Measurements from ENCODE around the gene CDC42BPB.

Gene CDC42BPB

DNA sequence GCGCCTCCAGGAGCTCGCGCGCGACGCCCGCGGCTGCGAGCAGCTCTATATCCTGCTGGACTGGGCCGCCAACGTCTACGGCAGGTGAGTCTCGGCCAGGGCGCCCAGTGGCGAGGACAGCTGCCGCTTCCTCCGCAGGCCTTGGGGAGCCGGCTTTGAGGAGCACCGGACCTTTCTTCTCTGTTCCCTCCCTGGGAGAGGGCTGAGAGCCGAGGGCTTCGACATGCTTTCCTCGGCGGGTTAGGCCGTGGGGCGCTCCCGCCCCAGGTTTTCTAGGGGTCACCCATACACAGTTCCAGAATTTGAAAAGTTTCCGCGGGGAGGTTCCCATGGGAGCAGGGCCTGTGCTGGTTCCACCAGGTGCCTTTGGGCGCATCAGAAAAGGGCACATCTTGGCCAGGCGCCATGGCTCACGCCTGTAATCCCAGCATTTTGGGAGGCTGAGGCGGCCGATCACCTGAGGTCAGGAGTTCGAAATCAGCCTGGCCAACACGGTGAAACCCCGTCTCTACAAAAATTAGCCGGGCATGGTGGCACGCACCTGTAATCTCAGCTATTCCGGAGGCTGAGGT lies 45.4 kb upstream of the CDC42BPB start:
- ChIA-PET CTCF (interaction anchor here (4.3 kb wide), 1 partner anchor 189 kb away, joined by 36 read pairs; no protein-coding TSS in a partner anchor), POLR2A (no interaction called here)
- TF ChIP-seq ARNT (IDR thresholded peaks at IDR 0.05): no peak
- TF ChIP-seq NFRKB (IDR thresholded peaks at IDR 0.05): no peak
- TF ChIP-seq HDGF (IDR thresholded peaks at IDR 0.05; ENCODE audit: borderline replicate concordance): no peak
- no peak for TF ChIP-seq PKNOX1 (IDR thresholded peaks at IDR 0.05)
- no peak for TF ChIP-seq L3MBTL2 (conservative IDR thresholded peaks at IDR 0.05)
- TF ChIP-seq FOXA1 (IDR thresholded peaks at IDR 0.05): no peak
- DNase-seq (ENCODE audit: extremely low spot score): no peak

DNA sequence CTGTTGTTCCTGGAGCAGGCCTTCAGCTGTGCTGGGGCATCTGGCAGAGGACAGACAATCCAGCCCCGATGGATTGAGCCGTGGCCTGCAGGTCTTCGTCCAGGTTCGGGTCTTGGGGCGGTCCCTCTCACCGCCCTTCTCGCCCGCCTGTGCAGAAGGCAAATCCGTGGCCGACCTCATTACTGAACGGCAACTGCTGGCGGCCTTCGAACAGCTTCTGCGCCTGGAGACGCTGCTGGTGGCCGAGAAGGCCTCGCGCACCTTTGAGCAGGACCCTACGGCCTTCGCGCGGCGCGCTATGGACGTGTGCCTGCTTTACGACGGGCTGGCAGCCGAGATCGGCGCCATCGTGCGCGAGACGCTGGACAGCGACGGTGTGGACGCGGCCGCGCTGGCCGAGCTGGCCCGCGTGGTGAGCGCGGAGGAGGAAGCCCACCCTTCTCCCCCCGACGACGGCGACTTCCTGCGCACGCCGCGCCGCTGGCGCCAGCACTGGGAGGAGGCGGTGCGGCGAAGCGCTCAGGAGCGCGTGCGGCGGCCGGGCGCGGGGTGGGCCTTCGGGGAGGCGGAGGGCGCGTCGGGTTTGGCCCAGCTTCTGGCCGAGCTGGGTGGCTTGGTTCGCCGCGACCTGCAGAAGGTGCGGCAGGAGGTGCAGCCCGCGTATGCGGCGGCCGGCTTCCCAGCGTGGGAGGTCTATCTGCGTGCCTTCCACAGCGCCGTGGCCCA lies 44.8 kb upstream of the CDC42BPB start:
- no peak for TF ChIP-seq FOXK2 (IDR thresholded peaks at IDR 0.05)
- TF ChIP-seq SUZ12 (IDR thresholded peaks at IDR 0.05): no peak
- TF ChIP-seq TARDBP (IDR thresholded peaks at IDR 0.05): no peak
- no peak for TF ChIP-seq BHLHE40 (IDR thresholded peaks at IDR 0.05; ENCODE audit: borderline replicate concordance)
- TF ChIP-seq CTBP1 (IDR thresholded peaks at IDR 0.05; ENCODE audit: borderline replicate concordance): no peak
- no peak for TF ChIP-seq PKNOX1 (IDR thresholded peaks at IDR 0.05)
- no peak for TF ChIP-seq SP1 (IDR thresholded peaks at IDR 0.05)
- no peak for TF ChIP-seq ARNT (IDR thresholded peaks at IDR 0.05)
- no peak for TF ChIP-seq FOXA1 (IDR thresholded peaks at IDR 0.05)
- no peak for TF ChIP-seq ELF4 (IDR thresholded peaks at IDR 0.05)
- TF ChIP-seq FOXM1 (IDR thresholded peaks at IDR 0.05; ENCODE audit: borderline replicate concordance): no peak
- CTCF ChIA-PET: no interaction called here
- DNase-seq (ENCODE audit: extremely low spot score): no peak
- POLR2A ChIA-PET: no interaction called here

DNA sequence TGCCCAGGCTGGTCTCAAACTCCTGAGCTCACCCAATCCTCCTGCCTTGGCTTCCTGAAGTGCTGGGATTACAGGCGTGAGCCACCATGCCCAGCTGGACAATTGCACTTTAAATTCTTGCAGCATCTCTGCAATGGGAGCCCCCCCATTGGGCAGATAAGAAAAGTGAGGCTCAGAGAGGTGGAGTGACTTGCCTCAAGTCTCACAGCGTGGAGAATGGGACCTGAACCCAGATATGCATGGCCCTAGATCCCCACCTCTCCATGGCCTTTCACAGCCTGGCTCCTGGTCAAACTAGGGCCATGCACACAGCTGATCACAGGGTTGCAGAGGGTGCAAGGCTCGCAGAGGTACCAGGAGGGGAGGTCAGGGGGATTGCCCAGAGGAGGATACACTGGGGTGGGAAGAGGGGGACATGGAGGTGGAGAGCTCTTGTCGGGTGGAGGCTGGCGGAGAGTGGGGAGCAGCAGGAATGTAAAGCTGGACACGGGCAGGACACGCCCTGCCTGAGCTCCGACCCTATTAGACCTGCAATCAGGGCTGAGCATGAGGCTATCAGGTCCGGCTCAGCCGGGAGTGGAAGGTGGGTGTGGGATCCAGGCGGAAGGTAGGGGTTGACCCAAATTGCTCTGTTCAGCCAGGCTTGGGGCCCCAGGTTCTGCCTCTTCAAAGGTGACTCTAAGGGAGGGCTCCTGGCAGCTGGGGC lies 44.1 kb upstream of the CDC42BPB start:
- DNase-seq (ENCODE audit: extremely low spot score): no peak
- ChIA-PET CTCF (no interaction called here), POLR2A (no interaction called here)
- TF ChIP-seq FOXM1 (IDR thresholded peaks at IDR 0.05; ENCODE audit: borderline replicate concordance) (no peak), TARDBP (IDR thresholded peaks at IDR 0.05) (no peak), FOXK2 (IDR thresholded peaks at IDR 0.05) (no peak), SUZ12 (IDR thresholded peaks at IDR 0.05) (no peak)

DNA sequence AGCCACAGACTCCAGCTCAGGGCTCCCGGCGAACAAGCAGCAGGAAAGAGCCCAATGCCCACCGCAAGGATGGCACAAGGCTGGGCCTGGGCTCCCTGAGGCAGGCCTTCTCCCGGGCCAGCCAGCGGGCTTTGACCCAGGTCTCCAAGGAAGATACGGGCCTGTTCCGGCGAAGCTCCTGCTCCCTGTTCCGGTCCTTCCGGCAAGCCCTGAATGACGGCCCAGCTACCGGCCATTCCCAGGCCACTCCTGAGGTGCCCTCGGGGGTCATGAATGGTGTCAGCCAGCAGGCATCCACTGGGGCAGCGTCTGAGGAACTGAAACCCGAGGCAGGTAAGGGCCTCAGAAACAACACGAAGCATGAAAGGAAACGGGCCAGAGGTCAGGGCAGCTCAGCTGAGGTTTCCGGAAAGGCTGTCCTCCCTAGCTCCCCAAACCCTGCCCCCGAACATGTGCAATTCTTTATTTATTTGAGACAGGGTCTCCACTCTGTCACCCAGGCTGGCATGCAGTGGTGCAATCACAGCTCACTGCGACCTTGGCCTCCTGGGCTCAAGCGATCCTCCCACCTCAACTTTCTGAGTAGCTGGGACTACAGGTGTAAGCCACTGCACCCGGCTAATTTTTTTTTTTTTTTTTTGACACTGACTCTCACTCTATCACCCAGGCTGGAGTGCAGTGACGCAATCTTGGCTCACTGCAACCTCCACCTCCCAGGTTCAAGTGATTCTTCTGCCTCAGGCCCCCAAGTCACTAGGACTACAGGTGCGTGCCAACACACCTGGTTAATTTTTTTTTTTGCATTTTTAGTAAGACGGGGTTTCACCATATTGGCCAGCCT lies 43.2 kb upstream of the CDC42BPB start:
- ChIA-PET POLR2A (no interaction called here), CTCF (interaction anchor here (0.7 to 2.0 kb wide), 2 partner anchors 26 to 300 kb away, joined by 5 to 7 read pairs; no protein-coding TSS in a partner anchor)
- no peak for DNase-seq (ENCODE audit: extremely low spot score)
- TF ChIP-seq SUZ12 (IDR thresholded peaks at IDR 0.05) (no peak), CTBP1 (IDR thresholded peaks at IDR 0.05; ENCODE audit: borderline replicate concordance) (no peak), L3MBTL2 (conservative IDR thresholded peaks at IDR 0.05) (no peak), PKNOX1 (IDR thresholded peaks at IDR 0.05) (no peak), ELF4 (IDR thresholded peaks at IDR 0.05) (no peak), ARNT (IDR thresholded peaks at IDR 0.05) (no peak), FOXA1 (IDR thresholded peaks at IDR 0.05) (no peak), TARDBP (IDR thresholded peaks at IDR 0.05) (no peak), BHLHE40 (IDR thresholded peaks at IDR 0.05; ENCODE audit: borderline replicate concordance) (no peak), FOXK2 (IDR thresholded peaks at IDR 0.05) (no peak), FOXM1 (IDR thresholded peaks at IDR 0.05; ENCODE audit: borderline replicate concordance) (no peak), LEF1 (IDR thresholded peaks at IDR 0.05; ENCODE audit: borderline replicate concordance) (no peak), SP1 (IDR thresholded peaks at IDR 0.05) (no peak), ZNF384 (IDR thresholded peaks at IDR 0.05) (no peak), NFRKB (IDR thresholded peaks at IDR 0.05) (no peak), HDGF (IDR thresholded peaks at IDR 0.05; ENCODE audit: borderline replicate concordance) (no peak)

DNA sequence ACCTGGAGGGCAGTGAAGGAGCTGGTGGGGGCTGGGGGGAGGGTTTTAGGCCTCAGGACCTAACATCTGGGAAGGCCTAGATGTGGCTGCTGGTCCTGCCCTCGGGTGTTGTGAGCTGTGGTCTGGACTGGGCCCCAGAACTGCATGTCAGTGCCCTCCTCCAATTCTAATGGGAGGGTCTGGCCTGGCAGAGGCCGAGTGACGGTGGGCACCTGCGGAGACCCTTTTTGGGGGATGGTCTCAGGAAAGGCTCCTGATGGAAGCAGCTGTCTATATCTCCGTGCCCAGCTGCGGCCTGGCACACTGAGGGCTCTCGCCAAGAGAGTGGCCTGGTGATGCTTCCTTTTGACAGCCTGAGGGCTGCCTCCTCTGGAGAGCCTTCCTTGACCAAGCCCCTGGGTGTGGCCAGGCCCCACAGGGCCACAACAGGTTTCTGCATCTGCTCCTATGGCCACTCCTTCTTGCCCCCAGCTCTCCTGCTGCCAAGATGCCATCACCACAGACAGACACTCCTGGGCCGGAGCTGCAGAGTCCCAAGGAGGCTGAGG lies 42.5 kb upstream of the CDC42BPB start:
- ChIA-PET CTCF (interaction anchor here (1.4 to 2.0 kb wide), 2 partner anchors 26 to 291 kb away, joined by 3 to 7 read pairs; no protein-coding TSS in a partner anchor), POLR2A (no interaction called here)

More for the DNA sequence above, 42.5 kb upstream of the CDC42BPB start:
- no peak for TF ChIP-seq ZNF384 (IDR thresholded peaks at IDR 0.05)
- TF ChIP-seq PKNOX1 (IDR thresholded peaks at IDR 0.05): no peak
- no peak for TF ChIP-seq L3MBTL2 (conservative IDR thresholded peaks at IDR 0.05)
- TF ChIP-seq ARNT (IDR thresholded peaks at IDR 0.05): no peak
- no peak for TF ChIP-seq HDGF (IDR thresholded peaks at IDR 0.05; ENCODE audit: borderline replicate concordance)
- no peak for TF ChIP-seq TARDBP (IDR thresholded peaks at IDR 0.05)
- TF ChIP-seq SUZ12 (IDR thresholded peaks at IDR 0.05): no peak
- no peak for TF ChIP-seq FOXK2 (IDR thresholded peaks at IDR 0.05)
- TF ChIP-seq CTBP1 (IDR thresholded peaks at IDR 0.05; ENCODE audit: borderline replicate concordance): no peak
- TF ChIP-seq FOXA1 (IDR thresholded peaks at IDR 0.05): no peak
- no peak for TF ChIP-seq FOXM1 (IDR thresholded peaks at IDR 0.05; ENCODE audit: borderline replicate concordance)
- TF ChIP-seq NFRKB (IDR thresholded peaks at IDR 0.05): no peak
- TF ChIP-seq BHLHE40 (IDR thresholded peaks at IDR 0.05; ENCODE audit: borderline replicate concordance): no peak
- no peak for TF ChIP-seq SP1 (IDR thresholded peaks at IDR 0.05)
- no peak for TF ChIP-seq LEF1 (IDR thresholded peaks at IDR 0.05; ENCODE audit: borderline replicate concordance)
- no peak for DNase-seq (ENCODE audit: extremely low spot score)
